Liver (tissue), 9 donors: ENCODE data around the gene WEE1. TPM values are rescaled to one million over a fixed set of nuclear protein-coding genes. Genes with fewer than 3 reads are reported as not detected.

Experiments
- DNase-seq: peaks from one replicate; pipeline ENCODE4 v3.0.0-alpha.2; 2017; ENCODE audit warnings: low spot score
- H3K27ac ChIP-seq, 2 donors: one replicate each; pipeline ENCODE4 v1.7.0; 2013; ENCODE audit warnings: inconsistent platforms in 2 of 2, low read length in 2 of 2, control low read depth in 1 of 2, low read depth in 1 of 2, mild to moderate bottlenecking in 1 of 2
- H3K27me3 ChIP-seq, 4 donors: one replicate each; pipeline versions ENCODE4 v1.6.1 to v1.7.0; 2013; ENCODE audit warnings: low read length in 3 of 4, inconsistent platforms in 1 of 4, mild to moderate bottlenecking in 1 of 4, moderate library complexity in 1 of 4; ENCODE audit not compliant: control insufficient read depth in 4 of 4, insufficient read depth in 4 of 4
- H3K36me3 ChIP-seq, 4 donors: one replicate each; pipeline versions ENCODE4 v1.6.1 to v1.7.0; 2013; ENCODE audit warnings: low read length in 3 of 4, mild to moderate bottlenecking in 3 of 4, low read depth in 1 of 4, moderate library complexity in 1 of 4; ENCODE audit not compliant: control insufficient read depth in 4 of 4, insufficient read depth in 3 of 4
- H3K4me1 ChIP-seq, 4 donors: one replicate each; pipeline versions ENCODE4 v1.6.1 to v1.7.0; 2013; ENCODE audit warnings: low read length in 3 of 4, mild to moderate bottlenecking in 3 of 4, moderate library complexity in 1 of 4; ENCODE audit not compliant: control insufficient read depth in 4 of 4, insufficient read depth in 4 of 4
- H3K4me3 ChIP-seq, 3 donors: one replicate each; pipeline versions ENCODE4 v1.6.1 to v1.7.0; 2013; ENCODE audit warnings: low read length in 3 of 3, control low read depth in 1 of 3, low read depth in 1 of 3, mild to moderate bottlenecking in 1 of 3
- H3K9ac ChIP-seq, 2 donors: one replicate each; pipeline ENCODE4 v1.7.0; 2013; ENCODE audit warnings: low read length in 2 of 2, mild to moderate bottlenecking in 2 of 2, moderate library complexity in 2 of 2, control low read depth in 1 of 2, low read depth in 1 of 2
- H3K9me3 ChIP-seq, 4 donors: one replicate each; pipeline versions ENCODE4 v1.6.1 to v1.7.0; 2013; ENCODE audit warnings: low read length in 3 of 4; ENCODE audit not compliant: control insufficient read depth in 4 of 4
- EGR1 ChIP-seq, 2 donors: IDR thresholded peaks; 2 replicates each; pipeline ENCODE4 v1.6.1; 2016 to 2018; ENCODE audit warnings: antibody characterized with exemption in 2 of 2, low read depth in 2 of 2
- FOXA1 ChIP-seq: IDR thresholded peaks from 2 replicates; pipeline ENCODE4 v1.6.1; 2016; ENCODE audit warnings: antibody characterized with exemption
- FOXA2 ChIP-seq: IDR thresholded peaks from 2 replicates; pipeline ENCODE4 v1.6.1; 2016; ENCODE audit warnings: antibody characterized with exemption
- GABPA ChIP-seq, 2 donors: IDR thresholded peaks in 1 of 2; conservative IDR thresholded peaks in 1 of 2; 2 replicates each; pipeline ENCODE4 v1.6.1; 2016; ENCODE audit warnings: antibody characterized with exemption in 2 of 2, mild to moderate bottlenecking in 1 of 2, moderate library complexity in 1 of 2
- HNF4A ChIP-seq, 2 donors: conservative IDR thresholded peaks; 2 replicates each; pipeline ENCODE4 v1.6.1; 2016; ENCODE audit warnings: antibody characterized with exemption in 2 of 2, mild to moderate bottlenecking in 2 of 2
- HNF4G ChIP-seq: IDR thresholded peaks from 2 replicates; pipeline ENCODE4 v1.6.1; 2016; ENCODE audit warnings: antibody characterized with exemption
- JUND ChIP-seq, 2 donors: IDR thresholded peaks; 2 replicates each; pipeline ENCODE4 v1.6.1; 2016; ENCODE audit warnings: antibody characterized with exemption in 2 of 2
- MAX ChIP-seq: IDR thresholded peaks from 2 replicates; pipeline ENCODE4 v1.6.1; 2016; ENCODE audit warnings: antibody characterized with exemption
- RAD21 ChIP-seq, 2 donors: IDR thresholded peaks; 2 replicates each; pipeline ENCODE4 v1.6.1; 2016; ENCODE audit warnings: antibody characterized with exemption in 2 of 2, mild to moderate bottlenecking in 2 of 2
- REST ChIP-seq: IDR thresholded peaks from 2 replicates; pipeline ENCODE4 v1.6.1; 2016; ENCODE audit warnings: antibody characterized with exemption, mild to moderate bottlenecking
- RXRA ChIP-seq, 2 donors: IDR thresholded peaks; 2 replicates each; pipeline ENCODE4 v1.6.1; 2017 to 2018; ENCODE audit warnings: antibody characterized with exemption in 2 of 2, mild to moderate bottlenecking in 1 of 2
- SP1 ChIP-seq: IDR thresholded peaks from 2 replicates; pipeline ENCODE4 v1.6.1; 2018; ENCODE audit warnings: antibody characterized with exemption, mild to moderate bottlenecking
- TAF1 ChIP-seq: conservative IDR thresholded peaks from 2 replicates; pipeline ENCODE4 v1.6.1; 2016; ENCODE audit warnings: antibody characterized with exemption, mild to moderate bottlenecking
- YY1 ChIP-seq: IDR thresholded peaks from 2 replicates; pipeline ENCODE4 v1.6.1; 2016; ENCODE audit warnings: antibody characterized with exemption, mild to moderate bottlenecking
- WGBS: extraction: QIAGEN DNeasy Blood & Tissue Kit; methylation state at CpG from one replicate; pipeline ENCODE4 v1.1.7; 2013; 5-methylcytosine and 5-hydroxymethylcytosine counted together
- polyA plus RNA-seq, 2 donors: library from polyadenylated mRNA; stranded (reverse) in 1 of 2; unstranded in 1 of 2; fragments of 200-250 nt in 1 of 2; fragments of >200 nt in 1 of 2; fragmentation: Nextera tagmentation in 1 of 2; extraction: Ambion mirVana in 1 of 2; gene quantifications; one replicate each; pipeline versions ENCODE4 v1.2.1 to v1.2.3, GENCODE V29; 2013 to 2015
- total RNA-seq, 2 donors: library from RNA; depleted of rRNA; stranded (reverse); fragments of >200 nt; gene quantifications; one replicate each; pipeline ENCODE4 v1.2.3, GENCODE V29; 2014
- donor health status: healthy.
- donor health status: healthy.
- donor health status: healthy.
- donor health status: healthy.
- donor health status: healthy.

WEE1 gene
- total and polyA plus RNA-seq, 4 donors = 3.5 to 39.6 (median 7.1) TPM

GRCh38 chr11:9575260-9576240 is 2.1 kb downstream of the WEE1 start:
- TF ChIP-seq HNF4G (peak; percentile 9), RXRA (IDR thresholded peaks at IDR 0.05) (peak; percentile 8 to 23), YY1 (peak; percentile 89), FOXA1 (no peak), TAF1 (peak; percentile 97), RAD21 (IDR thresholded peaks at IDR 0.05) (peak; percentile 49), GABPA (IDR thresholded peaks at IDR 0.05 in 1 of 2, conservative IDR thresholded peaks at IDR 0.05 in 1 of 2) (no peak), HNF4A (conservative IDR thresholded peaks at IDR 0.05) (peak; percentile 32 to 47), EGR1 (IDR thresholded peaks at IDR 0.05; ENCODE audit: low read depth in 2 of 2) (no peak), REST (peak; percentile 69), JUND (IDR thresholded peaks at IDR 0.05) (peak; percentile 11 to 21), MAX (peak; percentile 0), FOXA2 (no peak), SP1 (peak; percentile 70)
- Histone ChIP-seq H3K9me3 (no peaks in the 10 kb centered on the region), H3K36me3 (peaks cover 0 to 14% (median 1%) of the 10 kb centered on the region in 4 donors), H3K27ac (peak overlapping the region; percentile 88 to 99), H3K9ac (peak overlapping the region; percentile 87 to 91), H3K4me3 (peak overlapping the region; percentile 40 to 96 (median 78)), H3K27me3 (no peaks in the 10 kb centered on the region), H3K4me1 (peaks cover 0 to 10% (median 3%) of the 10 kb centered on the region in 4 donors)
- 7% methylated on average over 17 of the region's 17 CpGs for WGBS
- peak; percentile 58 for DNase-seq

GRCh38 chr11:9576701-9577381 is 3.4 kb downstream of the WEE1 start:
- no peak for DNase-seq
- peaks cover 0 to 19% (median 2%) of the 10 kb centered on the region in 4 donors for H3K36me3 ChIP-seq
- peaks cover 0 to 10% (median 1%) of the 10 kb centered on the region in 4 donors for H3K4me1 ChIP-seq
- WGBS = 82% methylated on average over 4 of the region's 4 CpGs
- no peak overlapping the region for H3K9ac ChIP-seq
- peak overlapping the region; percentile 8 to 13 for H3K27ac ChIP-seq
- TF ChIP-seq FOXA2 = no peak
- no peak for TF ChIP-seq EGR1 (IDR thresholded peaks at IDR 0.05; ENCODE audit: low read depth in 2 of 2)
- TF ChIP-seq TAF1 = no peak
- TF ChIP-seq HNF4A (conservative IDR thresholded peaks at IDR 0.05) = no peak
- TF ChIP-seq SP1 = no peak
- H3K27me3 ChIP-seq = no peaks in the 10 kb centered on the region
- no peak overlapping the region for H3K4me3 ChIP-seq
- H3K9me3 ChIP-seq = no peaks in the 10 kb centered on the region
